ENCODE data around the gene ZFAND5. TPM values are rescaled to one million over a fixed set of nuclear protein-coding genes. Genes with fewer than 3 reads are reported as not detected.
A peak's percentile ranks its signal among the peaks of the same experiment; 100 is the strongest.

The ZFAND5 gene
- total and polyA plus RNA-seq, 10 of the 15 experiments (the other 5 are each of a cell fraction or from before 2014, with no cell fraction given) = 22.5 to 107 (median 63.3) TPM

- FAIRE-seq = no peak
Measured at GRCh38 chr9:72304538-72304937, 60.5 kb downstream of the ZFAND5 start.

More at GRCh38 chr9:72304538-72304937, 60.5 kb downstream of the ZFAND5 start:
- Histone ChIP-seq H4K20me1 (ENCODE audit: control insufficient read depth, insufficient read depth) (no peaks in the 10 kb centered on the region), H3K4me3 (no peak overlapping the region), H3K4me1 (ENCODE audit: control insufficient read depth, insufficient read depth, low read length) (peaks cover 11% of the 10 kb centered on the region), H2AFZ (ENCODE audit: control insufficient read depth, low read depth, low read length) (peak overlapping the region; percentile 86), H3K36me3 (ENCODE audit: control insufficient read depth in 2 of 2, insufficient read depth in 2 of 2, low read length in 1 of 2) (no peaks in the 10 kb centered on the region), H3K27me3 (replicated peaks in 1 of 2; ENCODE audit: control insufficient read depth in 2 of 2, insufficient read depth in 2 of 2, low read length in 1 of 2) (no peaks in the 10 kb centered on the region), H3K9me3 (replicated peaks; ENCODE audit: control insufficient read depth, insufficient read depth, low read length) (no peaks in the 10 kb centered on the region; the same call in 1 of the 3 replicates), H3K79me2 (ENCODE audit: control insufficient read depth, insufficient read depth, low read length) (no peaks in the 10 kb centered on the region), H3K9ac (ENCODE audit: control insufficient read depth, insufficient read depth, low read length) (no peak overlapping the region), H3K27ac (ENCODE audit: control insufficient read depth, insufficient read depth) (no peak overlapping the region), H3K4me2 (ENCODE audit: control insufficient read depth, insufficient read depth) (no peak overlapping the region)
- SMC1A ChIA-PET (ENCODE audit: uncharacterized antibody, unreplicated experiment) = interaction anchor here (1.0 kb wide), 1 partner anchor 58 kb away, joined by 3 read pairs; no protein-coding TSS in a partner anchor
- no TSS peak for BruUV-seq (replicated peaks)
- POLR2A ChIA-PET = interaction anchor here (0.5 kb wide), 1 partner anchor 74 kb away, joined by 5 read pairs; no protein-coding TSS in a partner anchor
- in situ Hi-C loops (cut with MboI) (no loop called here), intact Hi-C loops (cut with micrococcal nuclease; ENCODE audit: unreplicated experiment) (no loop called here)
- TF ChIP-seq POU2F2 (IDR thresholded peaks at IDR 0.05; ENCODE audit: borderline replicate concordance, low read depth, low read length) = no peak
- TF ChIP-seq BHLHE40 (IDR thresholded peaks at IDR 0.05; ENCODE audit: borderline replicate concordance in 1 of 2, low read depth in 2 of 2, low read length in 1 of 2) = no peak
- no peak for TF ChIP-seq SPI1 (IDR thresholded peaks at IDR 0.05; ENCODE audit: borderline replicate concordance, insufficient read depth, low read depth, low read length)
- no peak for TF ChIP-seq ZBTB40 (IDR thresholded peaks at IDR 0.05; ENCODE audit: borderline replicate concordance)
- DNase-seq (ENCODE audit: low read depth, low spot score) = no peak
- no peak for ATAC-seq
- CTCF ChIA-PET = no interaction called here
- WGBS (ENCODE audit: insufficient coverage, insufficient replicate concordance, low lambda C conversion rate, missing lambda C conversion rate) = 0% methylated on average over 1 of the region's 1 CpG
- RAD21 ChIA-PET (ENCODE audit: unreplicated experiment) = interaction anchor here (1.0 to 1.1 kb wide), 2 partner anchors 8 to 11 kb away, joined by 3 to 4 read pairs; no protein-coding TSS in a partner anchor

Other genes starting within 250 kb of the ZFAND5 start
- gene GDA, start 215.8 kb downstream of the ZFAND5 start, total RNA-seq (2014; rRNA removed) = 0.56 and 0.87 TPM in 2 replicates
- 0.28 and 0.45 TPM in 2 replicates for gene GDA, start 215.8 kb downstream of the ZFAND5 start, total RNA-seq (2014; rRNA removed; fragmentation: Illumina TruSeq; extraction: Trizol)
- 0.27 and 0.72 TPM in 2 replicates for gene GDA, start 215.8 kb downstream of the ZFAND5 start, total RNA-seq (2021)
- 17.9 and 27.2 TPM in 2 replicates for gene GDA, start 215.8 kb downstream of the ZFAND5 start, polyA plus RNA-seq (2011; rRNA removed)
- 0.47 and 1.4 TPM in 2 replicates for gene GDA, start 215.8 kb downstream of the ZFAND5 start, polyA plus RNA-seq (2014; fragmentation: Illumina TruSeq; extraction: Trizol)
- gene GDA, start 215.8 kb downstream of the ZFAND5 start, polyA plus RNA-seq (2014; fragmentation: Nextera tagmentation; extraction: Ambion mirVana) = under 1 TPM; 0.23 to 0.49 TPM
- gene GDA, start 215.8 kb downstream of the ZFAND5 start, polyA plus RNA-seq (2014; rRNA removed) = 0.19 and 0.20 TPM in 2 replicates
- gene GDA, start 215.8 kb downstream of the ZFAND5 start, polyA plus RNA-seq (2016; fragmentation: Nextera tagmentation; extraction: Ambion mirVana) = not detected
- gene TMC1, start 156.4 kb upstream of the ZFAND5 start, total RNA-seq (2014; rRNA removed) = 0.22 and 0.40 TPM in 2 replicates
- 0.67 and 0.74 TPM in 2 replicates for gene TMC1, start 156.4 kb upstream of the ZFAND5 start, total RNA-seq (2014; rRNA removed; fragmentation: Illumina TruSeq; extraction: Trizol)
- 0.23 TPM in 1 of 2 replicates, not detected in the other for gene TMC1, start 156.4 kb upstream of the ZFAND5 start, total RNA-seq (2021)
- gene TMC1, start 156.4 kb upstream of the ZFAND5 start, polyA plus RNA-seq (2011; rRNA removed) = 0.46 and 0.49 TPM in 2 replicates
- 0.11 and 0.21 TPM in 2 replicates for gene TMC1, start 156.4 kb upstream of the ZFAND5 start, polyA plus RNA-seq (2014; fragmentation: Illumina TruSeq; extraction: Trizol)
- under 1 TPM; 0.24 to 0.71 TPM for gene TMC1, start 156.4 kb upstream of the ZFAND5 start, polyA plus RNA-seq (2014; fragmentation: Nextera tagmentation; extraction: Ambion mirVana)
- 0.39 and 0.94 TPM in 2 replicates for gene TMC1, start 156.4 kb upstream of the ZFAND5 start, polyA plus RNA-seq (2014; rRNA removed)
- under 1 TPM in 1 of 2 experiments, not detected in 1; 0.06 TPM for gene TMC1, start 156.4 kb upstream of the ZFAND5 start, polyA plus RNA-seq (2016; fragmentation: Nextera tagmentation; extraction: Ambion mirVana)